HepG2 (cell line): Measurements from ENCODE around the gene MIA3. TPM values are rescaled to one million over a fixed set of nuclear protein-coding genes. Genes with fewer than 3 reads are reported as not detected.

Experiments
- ARNT2 ChIP-seq: sonication (generic); formaldehyde crosslinking; IDR thresholded peaks from 2 replicates; pipeline ENCODE4 v1.8.0; 2022; ENCODE audit warnings: mild to moderate bottlenecking, low read depth, missing genetic modification reagents, moderate library complexity
- ATAD3A ChIP-seq: sonication (generic); formaldehyde crosslinking; IDR thresholded peaks from 2 replicates; pipeline ENCODE4 v1.4.0; 2020; ENCODE audit warnings: missing genetic modification reagents
- GTF3A ChIP-seq: sonication (generic); formaldehyde crosslinking; conservative IDR thresholded peaks from 2 replicates; pipeline ENCODE4 v1.4.0; 2020; ENCODE audit warnings: mild to moderate bottlenecking, missing genetic modification reagents
- HMG20A ChIP-seq: IDR thresholded peaks from 2 replicates; pipeline ENCODE4 v1.6.1; 2016; ENCODE audit warnings: borderline replicate concordance
- IKZF4 ChIP-seq: sonication (generic); formaldehyde crosslinking; IDR thresholded peaks from 2 replicates; pipeline ENCODE4 v1.5.1; 2020; ENCODE audit warnings: borderline replicate concordance, mild to moderate bottlenecking, low read depth, missing genetic modification reagents; ENCODE audit errors: not compliant biosample characterization
- JUND ChIP-seq: sonication (generic); formaldehyde crosslinking; IDR thresholded peaks from 2 replicates; pipeline ENCODE4 v1.8.0; 2022; ENCODE audit warnings: mild to moderate bottlenecking, missing genetic modification reagents
- KDM2A ChIP-seq: sonication (generic); formaldehyde crosslinking; IDR thresholded peaks from 2 replicates; pipeline ENCODE4 v1.4.0; 2020; ENCODE audit warnings: low read depth, missing genetic modification reagents, borderline replicate concordance
- MYC ChIP-seq: sonication (generic); formaldehyde crosslinking; IDR thresholded peaks from 2 replicates; pipeline ENCODE4 v1.9.0; 2021; ENCODE audit warnings: missing genetic modification reagents, borderline replicate concordance
- PHF8 ChIP-seq: sonication (generic); formaldehyde crosslinking; IDR thresholded peaks from 2 replicates; pipeline ENCODE4 v1.5.0; 2020; ENCODE audit warnings: missing genetic modification reagents
- POGZ ChIP-seq: sonication (generic); formaldehyde crosslinking; IDR thresholded peaks from 2 replicates; pipeline ENCODE4 v1.4.0; 2020; ENCODE audit warnings: mild to moderate bottlenecking, missing genetic modification reagents
- PPARG ChIP-seq: conservative IDR thresholded peaks from 2 replicates; pipeline ENCODE4 v1.6.1; 2016; ENCODE audit warnings: missing biosample characterization, missing genetic modification reagents
- RAD51 ChIP-seq: fragments of 450-650 bp; IDR thresholded peaks from 2 replicates; pipeline ENCODE4 v1.6.1; 2016; ENCODE audit warnings: borderline replicate concordance
- SPEN ChIP-seq: sonication (generic); formaldehyde crosslinking; IDR thresholded peaks from 2 replicates; pipeline ENCODE4 v1.5.1; 2020; ENCODE audit warnings: low read depth, mild to moderate bottlenecking, missing genetic modification reagents
- TEAD3 ChIP-seq: optimal IDR thresholded peaks from 2 replicates; pipeline ENCODE3; 2016; ENCODE audit warnings: borderline replicate concordance
- TMF1 ChIP-seq: sonication (generic); formaldehyde crosslinking; IDR thresholded peaks from 2 replicates; pipeline ENCODE4 v1.8.1; 2022; ENCODE audit warnings: low read depth, missing genetic modification reagents
- TOPORS ChIP-seq: sonication (generic); formaldehyde crosslinking; IDR thresholded peaks from 2 replicates; pipeline ENCODE4 v1.8.0; 2023; ENCODE audit warnings: mild to moderate bottlenecking, missing genetic modification reagents
- ZNF496 ChIP-seq: sonication (generic); formaldehyde crosslinking; IDR thresholded peaks from 2 replicates; pipeline ENCODE4 v1.8.1; 2023; ENCODE audit warnings: mild to moderate bottlenecking, moderate library complexity, missing genetic modification reagents; ENCODE audit not compliant: insufficient replicate concordance
- ZNF501 ChIP-seq: sonication (generic); formaldehyde crosslinking; IDR thresholded peaks from 2 replicates; pipeline ENCODE4 v1.5.1; 2020; ENCODE audit warnings: mild to moderate bottlenecking, moderate library complexity, missing genetic modification reagents
- ZNF737 ChIP-seq: sonication (generic); formaldehyde crosslinking; IDR thresholded peaks from 2 replicates; pipeline ENCODE4 v1.5.0; 2020; ENCODE audit warnings: missing genetic modification reagents, mild to moderate bottlenecking, borderline replicate concordance
- ZNF749 ChIP-seq: sonication (generic); formaldehyde crosslinking; IDR thresholded peaks from 2 replicates; pipeline ENCODE4 v1.8.0; 2022; ENCODE audit warnings: mild to moderate bottlenecking, missing genetic modification reagents, moderate library complexity, borderline replicate concordance
- ZSCAN22 ChIP-seq: sonication (generic); formaldehyde crosslinking; IDR thresholded peaks from 2 replicates; pipeline ENCODE4 v1.4.0; 2020; ENCODE audit warnings: mild to moderate bottlenecking, missing genetic modification reagents
- polyA plus RNA-seq, 8 experiments: library from polyadenylated mRNA; depleted of rRNA in 3 of 8; stranded (reverse) in 7 of 8; unstranded in 1 of 8; fragments of >200 nt; fragmentation: Illumina TruSeq in 4 of 8; extraction: Trizol in 4 of 8; gene quantifications; 2 replicates each; pipeline versions ENCODE4 v1.2.1 to v1.2.3, GENCODE V29; 2011 to 2016; ENCODE audit warnings: low read depth in 4 of 8, missing spikeins in 1 of 8, mixed read lengths in 1 of 8; ENCODE audit not compliant: insufficient read depth in 1 of 8
- total RNA-seq, 5 experiments: library from RNA; depleted of rRNA; stranded (reverse); fragments of >200 nt; fragmentation: Illumina TruSeq; extraction: Trizol; gene quantifications; 2 replicates each; pipeline ENCODE4 v1.2.3, GENCODE V29; 2016; ENCODE audit warnings: low read depth in 1 of 5
- TF ChIP-seq, protein P1 (sequence below): sonication (generic); formaldehyde crosslinking; IDR thresholded peaks from 2 replicates; pipeline ENCODE4 v1.4.0; 2020; ENCODE audit warnings: missing genetic modification reagents
- TF ChIP-seq, protein P2 (sequence below): sonication (generic); formaldehyde crosslinking; IDR thresholded peaks from 2 replicates; pipeline ENCODE4 v1.4.0; 2020; ENCODE audit warnings: missing genetic modification reagents

MIA3 gene
- total and polyA plus RNA-seq, 2 of the 13 experiments (the other 11 are each of a cell fraction or from before 2014, with no cell fraction given) = 45.6 to 48.7 TPM

DNA sequence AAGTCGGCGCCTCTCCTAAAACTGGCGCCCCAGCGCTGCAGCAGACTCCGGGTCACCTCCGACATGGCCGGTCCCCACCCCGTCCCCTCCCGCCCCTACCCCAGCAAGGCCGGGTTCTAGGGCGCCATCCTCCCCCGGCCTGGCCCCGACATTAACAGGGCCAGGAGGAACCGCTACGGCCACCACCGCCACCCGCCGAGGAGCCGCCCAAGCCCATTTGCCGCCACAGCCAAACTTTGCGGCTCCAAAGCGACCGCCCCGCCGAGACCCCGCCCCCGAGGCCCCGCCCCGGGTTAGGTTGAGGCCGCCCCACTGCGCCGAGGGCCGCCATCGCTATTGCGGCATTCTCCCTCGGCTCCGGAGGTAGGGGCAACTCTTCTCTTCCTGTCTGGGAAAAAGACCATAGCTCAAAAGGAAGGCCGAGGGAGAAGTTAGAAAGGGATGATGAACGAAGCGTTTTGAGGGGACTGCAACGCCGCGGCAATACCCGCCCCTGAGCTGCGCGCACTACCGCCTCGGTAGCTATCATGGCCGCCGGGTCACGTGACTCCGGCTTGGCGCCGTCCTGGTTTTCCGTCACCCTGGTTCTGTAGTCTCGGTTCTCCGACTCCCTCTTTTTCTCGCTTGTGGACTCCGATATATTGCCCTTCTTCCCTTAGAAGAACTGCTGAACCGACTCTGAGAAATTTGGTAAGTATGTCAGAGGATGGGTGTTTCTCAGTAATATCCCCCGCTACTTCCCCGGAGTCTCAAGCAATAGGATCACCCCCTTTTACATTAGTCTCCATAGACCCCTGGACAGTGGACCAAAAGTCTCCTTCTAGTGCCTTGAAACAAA lies 94.6 kb downstream of the MIA3 start, which contains the start of the genes AIDA and BROX (continued):
- TF ChIP-seq PHF8 (CRISPR knock-in tag) = peak; percentile 30; the same call in 1 of the 2 replicates
- TF ChIP-seq SPEN = no peak; the same call in 1 of the 2 replicates
- TF ChIP-seq IKZF4 (CRISPR knock-in tag) = no peak
- TF ChIP-seq JUND (CRISPR knock-in tag) = no peak
- TF ChIP-seq POGZ (CRISPR knock-in tag) = no peak
- TF ChIP-seq RAD51 = peak; percentile 98
- no peak for TF ChIP-seq TOPORS (CRISPR knock-in tag)
- TF ChIP-seq ARNT2 (CRISPR knock-in tag) = no peak
- no peak for TF ChIP-seq ZNF737 (CRISPR knock-in tag)
- TF ChIP-seq HMG20A (CRISPR knock-in tag) = no peak
- TF ChIP-seq ZNF501 (CRISPR knock-in tag) = no peak; the same call in none of the 2 replicates
- no peak for TF ChIP-seq PPARG
- peak; percentile 41; the same call in 1 of the 2 replicates for TF ChIP-seq MYC (CRISPR knock-in tag)
- TF ChIP-seq, protein P1, sequence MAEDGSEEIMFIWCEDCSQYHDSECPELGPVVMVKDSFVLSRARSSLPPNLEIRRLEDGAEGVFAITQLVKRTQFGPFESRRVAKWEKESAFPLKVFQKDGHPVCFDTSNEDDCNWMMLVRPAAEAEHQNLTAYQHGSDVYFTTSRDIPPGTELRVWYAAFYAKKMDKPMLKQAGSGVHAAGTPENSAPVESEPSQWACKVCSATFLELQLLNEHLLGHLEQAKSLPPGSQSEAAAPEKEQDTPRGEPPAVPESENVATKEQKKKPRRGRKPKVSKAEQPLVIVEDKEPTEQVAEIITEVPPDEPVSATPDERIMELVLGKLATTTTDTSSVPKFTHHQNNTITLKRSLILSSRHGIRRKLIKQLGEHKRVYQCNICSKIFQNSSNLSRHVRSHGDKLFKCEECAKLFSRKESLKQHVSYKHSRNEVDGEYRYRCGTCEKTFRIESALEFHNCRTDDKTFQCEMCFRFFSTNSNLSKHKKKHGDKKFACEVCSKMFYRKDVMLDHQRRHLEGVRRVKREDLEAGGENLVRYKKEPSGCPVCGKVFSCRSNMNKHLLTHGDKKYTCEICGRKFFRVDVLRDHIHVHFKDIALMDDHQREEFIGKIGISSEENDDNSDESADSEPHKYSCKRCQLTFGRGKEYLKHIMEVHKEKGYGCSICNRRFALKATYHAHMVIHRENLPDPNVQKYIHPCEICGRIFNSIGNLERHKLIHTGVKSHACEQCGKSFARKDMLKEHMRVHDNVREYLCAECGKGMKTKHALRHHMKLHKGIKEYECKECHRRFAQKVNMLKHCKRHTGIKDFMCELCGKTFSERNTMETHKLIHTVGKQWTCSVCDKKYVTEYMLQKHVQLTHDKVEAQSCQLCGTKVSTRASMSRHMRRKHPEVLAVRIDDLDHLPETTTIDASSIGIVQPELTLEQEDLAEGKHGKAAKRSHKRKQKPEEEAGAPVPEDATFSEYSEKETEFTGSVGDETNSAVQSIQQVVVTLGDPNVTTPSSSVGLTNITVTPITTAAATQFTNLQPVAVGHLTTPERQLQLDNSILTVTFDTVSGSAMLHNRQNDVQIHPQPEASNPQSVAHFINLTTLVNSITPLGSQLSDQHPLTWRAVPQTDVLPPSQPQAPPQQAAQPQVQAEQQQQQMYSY (CRISPR knock-in tag) = 0 out of 2 replicates have a peak, but pooled peaks have one; percentile 3
- 0 out of 2 replicates have a peak, but pooled peaks have one; percentile 15 for TF ChIP-seq ZNF749 (CRISPR knock-in tag)
- TF ChIP-seq TEAD3 (CRISPR knock-in tag) = peak; percentile 23
- no peak for TF ChIP-seq ZNF496
- peak; percentile 25 for TF ChIP-seq KDM2A (CRISPR knock-in tag)
- TF ChIP-seq ZSCAN22 (CRISPR knock-in tag) = no peak
- TF ChIP-seq GTF3A = 0 out of 2 replicates have a peak, but pooled peaks have one; percentile 20
- 0 out of 2 replicates have a peak, but pooled peaks have one; percentile 41 for TF ChIP-seq TMF1 (CRISPR knock-in tag)
- TF ChIP-seq ATAD3A (CRISPR knock-in tag) = no peak
- TF ChIP-seq, protein P2, sequence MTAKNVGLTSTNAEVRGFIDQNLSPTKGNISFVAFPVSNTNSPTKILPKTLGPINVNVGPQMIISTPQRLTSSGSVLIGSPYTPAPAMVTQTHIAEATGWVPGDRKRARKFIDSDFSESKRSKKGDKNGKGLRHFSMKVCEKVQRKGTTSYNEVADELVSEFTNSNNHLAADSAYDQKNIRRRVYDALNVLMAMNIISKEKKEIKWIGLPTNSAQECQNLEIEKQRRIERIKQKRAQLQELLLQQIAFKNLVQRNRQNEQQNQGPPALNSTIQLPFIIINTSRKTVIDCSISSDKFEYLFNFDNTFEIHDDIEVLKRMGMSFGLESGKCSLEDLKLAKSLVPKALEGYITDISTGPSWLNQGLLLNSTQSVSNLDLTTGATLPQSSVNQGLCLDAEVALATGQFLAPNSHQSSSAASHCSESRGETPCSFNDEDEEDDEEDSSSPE (CRISPR knock-in tag) = peak; percentile 68
